Stimulated activated naive CD8-positive, alpha-beta T cell treated with anti-CD3 and anti-CD28 coated beads, Interleukin-15, amount 100 ng/mL, for 72 hours (primary cell): Measurements from ENCODE around the gene NHLH1.

Experiments
- ATAC-seq: fragments of 150-1000 bp; cut with Tn5 transposase; 2 replicates; pipeline ENCODE4 v1.10.0; 2021; ENCODE audit warnings: mild to moderate bottlenecking, moderate library complexity
- DNase-seq, 2 donors: peaks; one replicate each; pipeline ENCODE4 v3.0.0; 2021 to 2022
- H3K27ac Mint-ChIP-seq, 2 donors: one replicate each; pipeline ENCODE4 v1.8.0; 2022; ENCODE audit warnings: mild to moderate bottlenecking in 2 of 2, mixed read lengths in 2 of 2, moderate library complexity in 2 of 2
- H3K27me3 Mint-ChIP-seq: one replicate; pipeline ENCODE4 v1.8.0; 2022; ENCODE audit warnings: mixed read lengths
- H3K4me1 Mint-ChIP-seq: one replicate; pipeline ENCODE4 v1.8.0; 2022; ENCODE audit warnings: mild to moderate bottlenecking, mixed read lengths
- H3K4me3 Mint-ChIP-seq, 2 donors: one replicate each; pipeline ENCODE4 v1.8.0; 2022; ENCODE audit warnings: mild to moderate bottlenecking in 2 of 2, mixed read lengths in 2 of 2, moderate library complexity in 1 of 2
- H3K9me3 Mint-ChIP-seq, 2 donors: one replicate each; pipeline ENCODE4 v1.8.0; 2022; ENCODE audit warnings: mixed read lengths in 2 of 2

The NHLH1 gene

GRCh38 chr1:160410406-160411005, 43.6 kb downstream of the NHLH1 start:
- Mint-ChIP-seq H3K9me3 (no peaks in the 10 kb centered on the region), H3K27ac (no peak overlapping the region), H3K27me3 (no peaks in the 10 kb centered on the region), H3K4me3 (no peak overlapping the region), H3K4me1 (no peaks in the 10 kb centered on the region)
- ATAC-seq (no peak), DNase-seq (no peak)

GRCh38 chr1:160411271-160412027, 44.6 kb downstream of the NHLH1 start:
- ATAC-seq (no peak), DNase-seq (no peak)
- H3K4me1 Mint-ChIP-seq: no peaks in the 10 kb centered on the region
- H3K27ac Mint-ChIP-seq: peak overlapping the region; percentile 4 to 64
- no peaks in the 10 kb centered on the region for H3K9me3 Mint-ChIP-seq
- H3K27me3 Mint-ChIP-seq: no peaks in the 10 kb centered on the region
- H3K4me3 Mint-ChIP-seq: no peak overlapping the region

- no peaks in the 10 kb centered on the region for H3K4me1 Mint-ChIP-seq
- no peak overlapping the region for H3K4me3 Mint-ChIP-seq
- no peak overlapping the region for H3K27ac Mint-ChIP-seq
- ATAC-seq (no peak), DNase-seq (no peak)
- H3K27me3 Mint-ChIP-seq: no peaks in the 10 kb centered on the region
- H3K9me3 Mint-ChIP-seq: no peaks in the 10 kb centered on the region
These were observed 45.1 kb downstream of the NHLH1 start for GRCh38 chr1:160412028-160412362.

GRCh38 chr1:160413716-160414115, 46.8 kb downstream of the NHLH1 start:
- ATAC-seq (no peak), DNase-seq (no peak)
- Mint-ChIP-seq H3K27me3 (no peaks in the 10 kb centered on the region), H3K27ac (peak overlapping the region in 1 of 2 donors; percentile 44), H3K9me3 (no peaks in the 10 kb centered on the region), H3K4me3 (no peak overlapping the region), H3K4me1 (no peaks in the 10 kb centered on the region)

GRCh38 chr1:160414881-160415280, 48.0 kb downstream of the NHLH1 start:
- no peak for DNase-seq
- Mint-ChIP-seq H3K27ac (no peak overlapping the region), H3K4me3 (no peak overlapping the region)

GRCh38 chr1:160415696-160416290, 48.9 kb downstream of the NHLH1 start:
- H3K4me3 Mint-ChIP-seq: no peak overlapping the region
- H3K27me3 Mint-ChIP-seq: no peaks in the 10 kb centered on the region
- H3K4me1 Mint-ChIP-seq: no peaks in the 10 kb centered on the region
- DNase-seq: no peak
- no peak for ATAC-seq
- H3K27ac Mint-ChIP-seq: no peak overlapping the region
- H3K9me3 Mint-ChIP-seq: no peaks in the 10 kb centered on the region

More at GRCh38 chr1:160414881-160415280, 48.0 kb downstream of the NHLH1 start:
- Mint-ChIP-seq H3K9me3 (no peaks in the 10 kb centered on the region), H3K4me1 (no peaks in the 10 kb centered on the region), H3K27me3 (no peaks in the 10 kb centered on the region)
- ATAC-seq: no peak

GRCh38 chr1:160416369-160416768, 49.5 kb downstream of the NHLH1 start:
- Mint-ChIP-seq H3K27me3 (no peaks in the 10 kb centered on the region), H3K4me3 (no peak overlapping the region), H3K27ac (no peak overlapping the region), H3K4me1 (no peaks in the 10 kb centered on the region), H3K9me3 (no peaks in the 10 kb centered on the region)
- ATAC-seq (no peak), DNase-seq (no peak)

- ATAC-seq (no peak), DNase-seq (no peak)
- H3K4me1 Mint-ChIP-seq: no peaks in the 10 kb centered on the region
- H3K27ac Mint-ChIP-seq: no peak overlapping the region
- no peaks in the 10 kb centered on the region for H3K27me3 Mint-ChIP-seq
- H3K4me3 Mint-ChIP-seq: no peak overlapping the region
- H3K9me3 Mint-ChIP-seq: no peaks in the 10 kb centered on the region
These were observed 51.6 kb downstream of the NHLH1 start for GRCh38 chr1:160418483-160418882.

GRCh38 chr1:160419150-160419837, 52.4 kb downstream of the NHLH1 start:
- no peak overlapping the region for H3K4me3 Mint-ChIP-seq
- ATAC-seq: no peak
- no peaks in the 10 kb centered on the region for H3K9me3 Mint-ChIP-seq
- H3K27me3 Mint-ChIP-seq: no peaks in the 10 kb centered on the region
- DNase-seq: no peak
- no peak overlapping the region for H3K27ac Mint-ChIP-seq
- H3K4me1 Mint-ChIP-seq: no peaks in the 10 kb centered on the region

GRCh38 chr1:160419838-160420169, 52.9 kb downstream of the NHLH1 start:
- Mint-ChIP-seq H3K4me1 (no peaks in the 10 kb centered on the region), H3K4me3 (no peak overlapping the region), H3K27me3 (no peaks in the 10 kb centered on the region), H3K9me3 (no peaks in the 10 kb centered on the region), H3K27ac (no peak overlapping the region)
- no peak for DNase-seq
- no peak for ATAC-seq

- no peak for DNase-seq
These were observed 54.3 kb downstream of the NHLH1 start for GRCh38 chr1:160420881-160421842.

GRCh38 chr1:160421881-160422280, 55.0 kb downstream of the NHLH1 start:
- Mint-ChIP-seq H3K27me3 (no peaks in the 10 kb centered on the region), H3K4me1 (no peaks in the 10 kb centered on the region), H3K27ac (no peak overlapping the region), H3K4me3 (no peak overlapping the region), H3K9me3 (no peaks in the 10 kb centered on the region)
- ATAC-seq (no peak), DNase-seq (no peak)

More at GRCh38 chr1:160420881-160421842, 54.3 kb downstream of the NHLH1 start:
- Mint-ChIP-seq H3K27me3 (no peaks in the 10 kb centered on the region), H3K4me3 (no peak overlapping the region), H3K9me3 (no peaks in the 10 kb centered on the region), H3K27ac (no peak overlapping the region), H3K4me1 (no peaks in the 10 kb centered on the region)
- ATAC-seq: no peak
